Lower leg skin (tissue), 3 donors: ENCODE results near the gene TGFA.

ENCODE experiments used
- POLR2A ChIP-seq, 2 donors: fragments of 450-650 bp; IDR thresholded peaks; one replicate each; pipeline ENCODE4 v1.6.1; 2016 to 2017; ENCODE audit warnings: antibody characterized with exemption in 2 of 2, mild to moderate bottlenecking in 1 of 2, moderate library complexity in 1 of 2
- TF ChIP-seq, protein P1 (sequence below), 3 donors: fragments of 450-650 bp; IDR thresholded peaks; one replicate each; pipeline ENCODE4 v1.5.1; 2016; ENCODE audit warnings: antibody characterized with exemption in 3 of 3, mild to moderate bottlenecking in 3 of 3, moderate library complexity in 2 of 3

DNA sequence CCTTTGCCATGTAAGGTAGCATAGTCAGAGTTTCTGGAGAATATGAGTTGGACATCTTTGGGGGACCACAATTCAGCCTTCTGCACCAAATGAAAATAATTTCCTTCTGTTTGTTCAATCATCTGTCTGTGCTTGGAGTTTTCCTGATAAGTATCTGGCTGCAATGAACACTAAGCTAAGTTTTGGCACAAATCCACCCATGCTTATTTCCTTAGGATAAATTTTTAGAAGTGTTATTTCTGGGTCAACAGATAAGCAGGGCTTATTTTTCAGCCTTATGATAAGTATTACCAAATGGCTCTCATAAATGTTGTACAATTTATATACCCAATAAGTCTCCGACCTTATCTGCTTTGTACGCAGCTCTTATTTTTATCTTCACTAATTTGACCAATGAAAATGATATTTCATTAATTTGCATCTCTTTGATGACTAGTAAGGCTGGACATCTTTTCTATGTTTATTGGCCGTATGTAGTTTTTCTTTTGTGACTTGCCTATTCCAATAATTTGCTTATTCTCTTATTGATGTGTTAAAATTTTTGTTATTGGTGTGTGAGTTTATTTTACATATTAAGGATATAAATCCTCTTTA, 59.2 kb downstream of the TGFA start:
- TF ChIP-seq, protein P1, sequence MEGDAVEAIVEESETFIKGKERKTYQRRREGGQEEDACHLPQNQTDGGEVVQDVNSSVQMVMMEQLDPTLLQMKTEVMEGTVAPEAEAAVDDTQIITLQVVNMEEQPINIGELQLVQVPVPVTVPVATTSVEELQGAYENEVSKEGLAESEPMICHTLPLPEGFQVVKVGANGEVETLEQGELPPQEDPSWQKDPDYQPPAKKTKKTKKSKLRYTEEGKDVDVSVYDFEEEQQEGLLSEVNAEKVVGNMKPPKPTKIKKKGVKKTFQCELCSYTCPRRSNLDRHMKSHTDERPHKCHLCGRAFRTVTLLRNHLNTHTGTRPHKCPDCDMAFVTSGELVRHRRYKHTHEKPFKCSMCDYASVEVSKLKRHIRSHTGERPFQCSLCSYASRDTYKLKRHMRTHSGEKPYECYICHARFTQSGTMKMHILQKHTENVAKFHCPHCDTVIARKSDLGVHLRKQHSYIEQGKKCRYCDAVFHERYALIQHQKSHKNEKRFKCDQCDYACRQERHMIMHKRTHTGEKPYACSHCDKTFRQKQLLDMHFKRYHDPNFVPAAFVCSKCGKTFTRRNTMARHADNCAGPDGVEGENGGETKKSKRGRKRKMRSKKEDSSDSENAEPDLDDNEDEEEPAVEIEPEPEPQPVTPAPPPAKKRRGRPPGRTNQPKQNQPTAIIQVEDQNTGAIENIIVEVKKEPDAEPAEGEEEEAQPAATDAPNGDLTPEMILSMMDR (IDR thresholded peaks at IDR 0.05): no peak
- no peak for TF ChIP-seq POLR2A (IDR thresholded peaks at IDR 0.05)
